ENCODE results near the gene ADAM10.

ADAM10 gene

DNA sequence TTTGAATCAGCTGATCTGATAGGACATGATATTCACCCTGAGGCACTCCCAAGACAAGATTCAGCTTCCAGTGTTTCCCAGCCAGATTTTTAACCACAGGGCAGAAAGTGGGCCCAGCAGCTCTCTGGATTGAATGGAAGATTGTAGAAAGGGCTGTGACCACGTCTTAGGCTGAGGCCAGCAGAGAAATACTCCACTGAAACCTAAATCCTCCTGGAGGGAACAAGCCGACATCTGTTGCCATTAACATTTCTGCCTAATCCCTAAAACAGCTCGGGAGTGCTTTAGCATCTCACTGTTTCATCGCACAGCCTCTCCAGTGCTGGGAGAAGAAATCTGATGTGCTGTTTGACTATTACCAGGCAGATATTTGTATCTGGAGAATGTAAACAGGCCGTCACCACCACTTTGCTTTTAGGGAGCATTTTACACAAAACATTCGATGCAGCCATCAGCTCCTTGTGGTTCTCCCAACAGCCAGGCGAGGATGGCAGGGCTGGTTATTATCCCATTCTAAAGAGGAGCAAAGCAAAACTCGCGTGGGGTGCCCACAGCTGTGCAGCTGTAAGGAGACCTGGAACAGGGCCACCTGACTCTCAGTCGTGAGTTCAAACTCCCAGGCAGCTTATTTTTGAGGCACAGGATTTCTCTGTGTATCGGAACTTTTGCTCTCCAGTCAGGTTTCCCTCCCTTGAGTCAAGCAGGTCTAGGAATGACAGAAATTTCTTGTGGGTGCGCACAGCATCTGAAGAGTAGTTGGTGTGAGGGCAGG is 200.3 kb downstream of the ADAM10 start:
- no peak for DNase-seq

- no peak for DNase-seq
Observed at GRCh38 chr15:58548308-58549012, 201.0 kb downstream of the ADAM10 start.

GRCh38 chr15:58547628-58548307 is 201.7 kb downstream of the ADAM10 start:
- DNase-seq: no peak

GRCh38 chr15:58546635-58547627 is 202.6 kb downstream of the ADAM10 start:
- peak; percentile 65 for DNase-seq

- DNase-seq: no peak
Observed at GRCh38 chr15:58546066-58546591, 203.4 kb downstream of the ADAM10 start.

- DNase-seq: no peak
Observed at GRCh38 chr15:58545307-58546065, 204.0 kb downstream of the ADAM10 start.

DNA sequence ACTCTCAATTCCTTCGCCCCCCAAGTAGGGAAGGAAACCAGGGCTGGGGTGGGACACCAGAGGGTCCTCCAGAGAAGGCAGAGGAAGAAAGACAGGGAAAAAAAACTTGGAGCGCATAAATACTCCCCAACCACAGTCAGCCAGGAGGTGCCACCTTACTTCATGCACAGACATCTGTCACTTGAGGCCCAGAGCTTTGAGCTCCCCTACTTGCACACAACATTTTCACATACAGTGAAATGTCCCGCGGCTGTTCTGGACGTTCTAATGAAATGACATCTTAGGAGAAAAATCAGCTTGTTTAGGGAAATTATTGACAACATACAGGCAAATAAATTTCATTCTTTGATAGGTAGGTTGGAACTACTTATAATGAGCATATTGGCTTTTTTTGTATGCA is 204.8 kb downstream of the ADAM10 start:
- no peak for DNase-seq

DNA sequence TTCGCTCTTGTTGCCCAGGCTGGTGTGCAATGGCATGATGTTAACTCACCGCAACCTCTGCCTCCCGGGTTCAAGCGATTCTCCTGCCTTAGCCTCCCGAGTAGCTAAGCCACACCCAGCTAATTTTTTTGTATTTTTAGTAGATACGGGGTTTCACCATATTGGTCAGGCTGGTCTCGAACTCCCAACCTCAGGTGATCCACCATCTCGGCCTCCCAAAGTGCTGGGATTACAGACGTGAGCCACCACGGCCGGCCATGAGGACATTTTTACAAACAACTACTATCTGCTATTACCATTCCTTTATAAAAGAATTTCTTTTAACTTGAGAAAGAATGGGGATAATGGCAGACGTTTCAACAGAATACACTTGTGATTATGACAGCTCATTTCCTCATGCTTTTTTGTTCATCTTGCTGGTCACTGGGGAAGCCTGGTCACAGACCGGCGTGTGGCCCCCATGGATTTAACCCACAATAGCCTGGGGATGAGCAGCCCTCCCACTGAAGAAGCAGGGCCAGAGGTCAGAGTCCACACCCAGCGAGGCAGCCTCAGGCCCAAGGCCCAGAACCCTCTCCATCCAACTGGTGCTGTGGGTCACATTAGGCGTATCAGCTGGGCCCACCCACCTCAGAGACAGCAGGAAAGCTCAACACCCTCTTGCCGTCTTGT is 205.7 kb downstream of the ADAM10 start:
- no peak for DNase-seq

DNA sequence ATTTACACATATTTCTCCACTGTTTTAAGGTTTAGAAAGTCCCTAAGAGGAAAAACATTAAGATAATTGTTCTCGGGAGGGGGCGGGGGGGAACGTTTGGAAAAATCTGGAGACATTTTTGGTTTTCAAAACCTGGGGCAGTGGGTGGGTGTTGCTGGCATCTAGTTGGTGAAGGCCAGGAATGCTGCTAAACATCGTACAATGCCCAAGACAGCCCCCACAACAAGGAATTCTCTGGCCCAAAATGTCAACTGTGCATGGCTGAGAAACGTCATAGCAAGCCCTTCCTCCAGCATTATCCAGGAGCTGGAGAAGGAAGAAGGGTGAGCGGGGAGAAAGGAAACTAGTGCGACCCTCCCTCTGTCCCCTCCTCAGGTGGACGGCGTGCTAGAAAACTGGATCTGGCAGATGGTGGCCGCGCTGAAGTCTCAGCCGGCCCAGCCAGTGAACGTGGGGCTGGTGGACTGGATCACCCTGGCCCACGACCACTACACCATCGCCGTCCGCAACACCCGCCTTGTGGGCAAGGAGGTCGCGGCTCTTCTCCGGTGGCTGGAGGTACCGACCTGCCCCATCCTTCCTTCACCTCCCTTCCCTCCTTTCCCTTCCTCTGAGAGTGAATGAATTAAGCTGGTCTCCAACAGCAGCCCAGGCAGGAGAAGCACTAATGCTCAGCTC is 208.0 kb downstream of the ADAM10 start:
- DNase-seq: no peak

DNA sequence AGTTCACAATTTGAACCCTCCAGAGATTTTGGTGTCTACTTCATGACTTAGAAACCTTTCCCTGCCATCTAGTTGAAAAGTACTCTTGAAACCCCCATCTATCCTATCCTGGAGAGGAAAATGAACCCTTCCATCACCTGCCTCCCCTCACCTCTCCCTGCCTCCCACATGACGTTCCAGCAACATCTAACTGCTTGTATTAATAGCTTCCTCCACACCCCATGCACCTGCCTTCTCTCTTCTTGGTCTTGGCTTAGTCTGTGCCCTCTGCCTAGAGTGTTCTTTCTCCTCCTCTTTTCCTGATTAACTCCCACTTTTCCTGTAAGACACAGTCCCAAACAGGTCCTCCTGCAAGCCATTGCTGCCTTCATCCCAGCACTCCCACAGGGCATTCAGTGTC is 210.0 kb downstream of the ADAM10 start:
- DNase-seq: no peak

GRCh38 chr15:58538901-58539300 is 210.6 kb downstream of the ADAM10 start:
- DNase-seq: no peak
